HepG2 (cell line): ENCODE data around the gene TMEM221.

Experiments used
- FOSL2 ChIP-seq: sonication (generic); formaldehyde crosslinking; IDR thresholded peaks from 2 replicates; pipeline ENCODE4 v1.4.0; 2020; ENCODE audit warnings: missing genetic modification reagents
- XRCC5 ChIP-seq: fragments of 200-400 bp; formaldehyde crosslinking; optimal IDR thresholded peaks from 2 replicates; pipeline ENCODE3; 2017; ENCODE audit warnings: mild to moderate bottlenecking, low read length
- TF ChIP-seq, protein P1 (sequence below): sonication (generic); formaldehyde crosslinking; IDR thresholded peaks from 2 replicates; pipeline ENCODE4 v1.8.0; 2022; ENCODE audit warnings: low read depth, missing genetic modification reagents

DNA sequence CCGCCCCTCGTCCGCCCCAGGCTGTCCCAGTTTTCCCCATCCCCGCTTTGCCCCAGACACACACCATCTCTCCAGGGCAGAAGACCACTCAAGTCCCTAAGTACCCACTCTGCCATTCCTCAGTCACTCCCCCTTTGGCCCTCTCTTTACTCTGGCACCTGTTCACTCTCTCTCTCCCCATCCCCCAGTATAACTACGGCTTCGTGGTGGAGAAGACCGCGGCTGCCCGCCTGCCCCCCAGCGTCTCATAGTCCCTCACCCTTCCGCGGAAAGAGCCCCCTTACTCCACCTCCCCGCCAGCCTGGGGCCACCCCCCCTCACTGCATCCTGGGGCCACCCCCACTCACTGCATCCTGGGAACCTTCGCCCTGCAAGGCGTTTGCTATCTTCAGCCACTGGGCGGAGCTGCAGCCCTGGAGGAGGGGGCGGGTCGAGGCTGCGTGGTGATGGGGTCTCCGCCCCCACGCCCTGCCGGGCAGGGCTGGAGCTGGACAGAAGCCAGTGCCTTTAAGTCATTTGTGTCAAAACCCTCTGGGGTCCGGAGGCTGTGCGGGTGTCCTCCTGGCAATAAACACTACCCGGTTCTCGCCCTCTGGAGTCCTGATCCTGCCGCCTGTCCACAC, 23.6 kb downstream of the TMEM221 start:
- no peak for TF ChIP-seq FOSL2 (CRISPR knock-in tag)
- peak; percentile 76 for TF ChIP-seq XRCC5
- TF ChIP-seq, protein P1, sequence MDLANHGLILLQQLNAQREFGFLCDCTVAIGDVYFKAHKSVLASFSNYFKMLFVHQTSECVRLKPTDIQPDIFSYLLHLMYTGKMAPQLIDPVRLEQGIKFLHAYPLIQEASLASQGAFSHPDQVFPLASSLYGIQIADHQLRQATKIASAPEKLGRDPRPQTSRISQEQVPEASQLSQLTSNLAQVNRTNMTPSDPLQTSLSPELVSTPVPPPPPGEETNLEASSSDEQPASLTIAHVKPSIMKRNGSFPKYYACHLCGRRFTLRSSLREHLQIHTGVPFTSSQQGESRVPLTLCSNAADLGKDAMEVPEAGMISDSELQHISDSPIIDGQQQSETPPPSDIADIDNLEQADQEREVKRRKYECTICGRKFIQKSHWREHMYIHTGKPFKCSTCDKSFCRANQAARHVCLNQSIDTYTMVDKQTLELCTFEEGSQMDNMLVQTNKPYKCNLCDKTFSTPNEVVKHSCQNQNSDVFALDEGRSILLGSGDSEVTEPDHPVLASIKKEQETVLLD (CRISPR knock-in tag), result no peak
